ENCODE measurements around the gene LMX1B.
"Not testable (repeated sequence)": the region's sequence is repeated elsewhere in the genome, so short reads cannot be mapped to it uniquely, and the experiment has no call there.

LMX1B gene

GRCh38 chr9:126633881-126634558 is 20.3 kb downstream of the LMX1B start:
- DNase-seq (ENCODE audit: low read depth in 1 of 2, low spot score in 1 of 2): no peak

GRCh38 chr9:126635061-126635460 is 21.3 kb downstream of the LMX1B start:
- DNase-seq (ENCODE audit: low read depth in 1 of 2, low spot score in 1 of 2): no peak

- DNase-seq (ENCODE audit: low read depth in 1 of 2, low spot score in 1 of 2): no peak
Measured at GRCh38 chr9:126635661-126636439, 22.1 kb downstream of the LMX1B start.

GRCh38 chr9:126636983-126637798 is 23.5 kb downstream of the LMX1B start:
- DNase-seq (ENCODE audit: low read depth in 1 of 2, low spot score in 1 of 2): no peak

- no peak for DNase-seq (ENCODE audit: low read depth in 1 of 2, low spot score in 1 of 2)
Measured at GRCh38 chr9:126638571-126639132, 24.9 kb downstream of the LMX1B start.

- no peak for DNase-seq (ENCODE audit: low read depth in 1 of 2, low spot score in 1 of 2)
Measured at GRCh38 chr9:126639318-126640000, 25.7 kb downstream of the LMX1B start.

- DNase-seq (ENCODE audit: low read depth in 1 of 2, low spot score in 1 of 2): no peak
Measured at GRCh38 chr9:126641118-126641851, 27.6 kb downstream of the LMX1B start.

GRCh38 chr9:126642010-126642744 is 28.4 kb downstream of the LMX1B start:
- no peak for DNase-seq (ENCODE audit: low read depth in 1 of 2, low spot score in 1 of 2)

- no peak for DNase-seq (ENCODE audit: low read depth in 1 of 2, low spot score in 1 of 2)
Measured at GRCh38 chr9:126642839-126643238, 29.1 kb downstream of the LMX1B start.

- DNase-seq (ENCODE audit: low read depth in 1 of 2, low spot score in 1 of 2): no peak
Measured at GRCh38 chr9:126643945-126644527, 30.3 kb downstream of the LMX1B start.

GRCh38 chr9:126646162-126646561 is 32.4 kb downstream of the LMX1B start:
- DNase-seq (ENCODE audit: low read depth in 1 of 2, low spot score in 1 of 2): no peak

GRCh38 chr9:126647585-126648411 is 34.1 kb downstream of the LMX1B start:
- DNase-seq (ENCODE audit: low read depth in 1 of 2, low spot score in 1 of 2): no peak

GRCh38 chr9:126649477-126649876 is 35.7 kb downstream of the LMX1B start:
- no peak for DNase-seq (ENCODE audit: low read depth in 1 of 2, low spot score in 1 of 2)

- no peak for DNase-seq (ENCODE audit: low read depth in 1 of 2, low spot score in 1 of 2)
Measured at GRCh38 chr9:126650404-126651341, 36.9 kb downstream of the LMX1B start.

- no peak for DNase-seq (ENCODE audit: low read depth in 1 of 2, low spot score in 1 of 2)
Measured at GRCh38 chr9:126652140-126652582, 38.4 kb downstream of the LMX1B start.

- no peak for DNase-seq (ENCODE audit: low read depth in 1 of 2, low spot score in 1 of 2)
Measured at GRCh38 chr9:126654124-126654523, 40.4 kb downstream of the LMX1B start.

GRCh38 chr9:126656214-126656613 is 42.5 kb downstream of the LMX1B start:
- not testable (repeated sequence) for DNase-seq (ENCODE audit: low read depth in 1 of 2, low spot score in 1 of 2)
